ENCODE data around the gene DHX38.

GRCh38 chr16:72137380-72138063 lies 43.9 kb downstream of the DHX38 start:
- no peak for TF ChIP-seq POLR2A (IDR thresholded peaks at IDR 0.05; ENCODE audit: low read depth)
- TF ChIP-seq, protein P1, sequence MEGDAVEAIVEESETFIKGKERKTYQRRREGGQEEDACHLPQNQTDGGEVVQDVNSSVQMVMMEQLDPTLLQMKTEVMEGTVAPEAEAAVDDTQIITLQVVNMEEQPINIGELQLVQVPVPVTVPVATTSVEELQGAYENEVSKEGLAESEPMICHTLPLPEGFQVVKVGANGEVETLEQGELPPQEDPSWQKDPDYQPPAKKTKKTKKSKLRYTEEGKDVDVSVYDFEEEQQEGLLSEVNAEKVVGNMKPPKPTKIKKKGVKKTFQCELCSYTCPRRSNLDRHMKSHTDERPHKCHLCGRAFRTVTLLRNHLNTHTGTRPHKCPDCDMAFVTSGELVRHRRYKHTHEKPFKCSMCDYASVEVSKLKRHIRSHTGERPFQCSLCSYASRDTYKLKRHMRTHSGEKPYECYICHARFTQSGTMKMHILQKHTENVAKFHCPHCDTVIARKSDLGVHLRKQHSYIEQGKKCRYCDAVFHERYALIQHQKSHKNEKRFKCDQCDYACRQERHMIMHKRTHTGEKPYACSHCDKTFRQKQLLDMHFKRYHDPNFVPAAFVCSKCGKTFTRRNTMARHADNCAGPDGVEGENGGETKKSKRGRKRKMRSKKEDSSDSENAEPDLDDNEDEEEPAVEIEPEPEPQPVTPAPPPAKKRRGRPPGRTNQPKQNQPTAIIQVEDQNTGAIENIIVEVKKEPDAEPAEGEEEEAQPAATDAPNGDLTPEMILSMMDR (IDR thresholded peaks at IDR 0.05) = no peak

Data from esophagus muscularis mucosa (tissue), 3 donors.